ENCODE data around the gene ASB6.

ASB6 gene

GRCh38 chr9:129633207-129633606 lies 8.7 kb downstream of the ASB6 start:
- no peak for TF ChIP-seq CTCF (IDR thresholded peaks at IDR 0.05)

- TF ChIP-seq CTCF (IDR thresholded peaks at IDR 0.05), result no peak
Observed at GRCh38 chr9:129632460-129632859, 9.5 kb downstream of the ASB6 start.

- no peak for TF ChIP-seq CTCF (IDR thresholded peaks at IDR 0.05)
Observed at GRCh38 chr9:129631674-129632129, 10.2 kb downstream of the ASB6 start.

- no peak for TF ChIP-seq CTCF (IDR thresholded peaks at IDR 0.05)
Observed at GRCh38 chr9:129630967-129631673, 10.8 kb downstream of the ASB6 start.

- no peak for TF ChIP-seq CTCF (IDR thresholded peaks at IDR 0.05)
Observed at GRCh38 chr9:129629251-129629820, 12.6 kb downstream of the ASB6 start.

GRCh38 chr9:129628709-129629108 lies 13.2 kb downstream of the ASB6 start:
- TF ChIP-seq CTCF (IDR thresholded peaks at IDR 0.05), result no peak

GRCh38 chr9:129627556-129628440 lies 14.2 kb downstream of the ASB6 start:
- no peak for TF ChIP-seq CTCF (IDR thresholded peaks at IDR 0.05)
